Endothelial cell of umbilical vein (primary cell): ENCODE measurements around the gene PRR23A.

ENCODE experiments used
- CTCF ChIP-seq, 2 donors: IDR thresholded peaks; 1 replicate in 1 of 2; 2 replicates in 1 of 2; pipeline ENCODE4 v1.5.1; 2011; ENCODE audit warnings: low read length in 2 of 2, mild to moderate bottlenecking in 2 of 2, moderate library complexity in 2 of 2, control low read depth in 1 of 2, inconsistent platforms in 1 of 2, low read depth in 1 of 2; ENCODE audit not compliant: insufficient read depth in 1 of 2; ENCODE audit errors: extremely low read depth in 1 of 2
- EZH2 ChIP-seq: IDR thresholded peaks from 2 replicates; pipeline ENCODE4 v1.6.1; 2012; ENCODE audit warnings: borderline replicate concordance, low read depth, mild to moderate bottlenecking, moderate library complexity, low read length, inconsistent platforms; ENCODE audit not compliant: severe bottlenecking
- JUN ChIP-seq: IDR thresholded peaks from 2 replicates; pipeline ENCODE4 v1.6.1; 2011; ENCODE audit warnings: borderline replicate concordance, low read depth; ENCODE audit not compliant: insufficient read length, insufficient read depth
- MAX ChIP-seq: IDR thresholded peaks from 2 replicates; pipeline ENCODE4 v1.6.1; 2011; ENCODE audit not compliant: insufficient read depth, insufficient read length
- MYC ChIP-seq: IDR thresholded peaks from one replicate; pipeline ENCODE4 v1.6.1; 2011; ENCODE audit warnings: mild to moderate bottlenecking, low read depth, low read length
- POLR2A ChIP-seq: IDR thresholded peaks from 2 replicates; pipeline ENCODE4 v1.6.1; 2012; ENCODE audit warnings: low read depth, mild to moderate bottlenecking, control low read depth, low read length
- POLR2AphosphoS5 ChIP-seq: IDR thresholded peaks from 2 replicates; pipeline ENCODE4 v1.6.1; 2012; ENCODE audit warnings: low read depth, mild to moderate bottlenecking, control low read depth, low read length, moderate library complexity; ENCODE audit not compliant: insufficient read depth

- TF ChIP-seq CTCF (IDR thresholded peaks at IDR 0.05; ENCODE audit: extremely low read depth in 1 of 2, insufficient read depth in 1 of 2, low read depth in 1 of 2, low read length in 2 of 2) = no peak
- TF ChIP-seq EZH2 = no peak
- no peak for TF ChIP-seq POLR2AphosphoS5
- no peak for TF ChIP-seq JUN
- TF ChIP-seq MYC = no peak
- no peak for TF ChIP-seq POLR2A
- TF ChIP-seq MAX = no peak
Measured at GRCh38 chr3:138971766-138972320, 34.2 kb downstream of the PRR23A start.
